ENCODE results near the gene SYNGR1.

SYNGR1 gene

GRCh38 chr22:39417641-39418040 is 67.8 kb downstream of the SYNGR1 start:
- H3K4me3 ChIP-seq (ENCODE audit: low read depth, low read length): no peak overlapping the region
- no peak for DNase-seq (ENCODE audit: low read depth)
- TF ChIP-seq CTCF (IDR thresholded peaks at IDR 0.05; ENCODE audit: insufficient read depth, low read depth, low read length, missing control alignments): no peak

GRCh38 chr22:39418696-39419095 is 68.9 kb downstream of the SYNGR1 start:
- no peak overlapping the region for H3K4me3 ChIP-seq (ENCODE audit: low read depth, low read length)
- no peak for TF ChIP-seq CTCF (IDR thresholded peaks at IDR 0.05; ENCODE audit: insufficient read depth, low read depth, low read length, missing control alignments)
- no peak for DNase-seq (ENCODE audit: low read depth)

GRCh38 chr22:39419096-39419495 is 69.3 kb downstream of the SYNGR1 start:
- no peak for DNase-seq (ENCODE audit: low read depth)
- H3K4me3 ChIP-seq (ENCODE audit: low read depth, low read length): no peak overlapping the region
- no peak for TF ChIP-seq CTCF (IDR thresholded peaks at IDR 0.05; ENCODE audit: insufficient read depth, low read depth, low read length, missing control alignments)

- no peak for TF ChIP-seq CTCF (IDR thresholded peaks at IDR 0.05; ENCODE audit: insufficient read depth, low read depth, low read length, missing control alignments)
- no peak for DNase-seq (ENCODE audit: low read depth)
- no peak overlapping the region for H3K4me3 ChIP-seq (ENCODE audit: low read depth, low read length)
Observed at GRCh38 chr22:39419911-39420310, 70.1 kb downstream of the SYNGR1 start.

GRCh38 chr22:39421691-39422090 is 71.9 kb downstream of the SYNGR1 start:
- DNase-seq (ENCODE audit: low read depth): no peak
- H3K4me3 ChIP-seq (ENCODE audit: low read depth, low read length): no peak overlapping the region
- no peak for TF ChIP-seq CTCF (IDR thresholded peaks at IDR 0.05; ENCODE audit: insufficient read depth, low read depth, low read length, missing control alignments)

- no peak for TF ChIP-seq CTCF (IDR thresholded peaks at IDR 0.05; ENCODE audit: insufficient read depth, low read depth, low read length, missing control alignments)
- DNase-seq (ENCODE audit: low read depth): no peak
- H3K4me3 ChIP-seq (ENCODE audit: low read depth, low read length): no peak overlapping the region
Observed at GRCh38 chr22:39422101-39422500, 72.3 kb downstream of the SYNGR1 start.

GRCh38 chr22:39422721-39423120 is 72.9 kb downstream of the SYNGR1 start:
- TF ChIP-seq CTCF (IDR thresholded peaks at IDR 0.05; ENCODE audit: insufficient read depth, low read depth, low read length, missing control alignments): no peak
- DNase-seq (ENCODE audit: low read depth): no peak

More at GRCh38 chr22:39422721-39423120, 72.9 kb downstream of the SYNGR1 start:
- no peak overlapping the region for H3K4me3 ChIP-seq (ENCODE audit: low read depth, low read length)

Data from GM12865 (cell line).